GM19099 (cell line): ENCODE data around the gene GRIN3B.

ENCODE experiments used
- POLR2A ChIP-seq: IDR thresholded peaks from 3 replicates; pipeline ENCODE4 v1.6.1; 2011; ENCODE audit warnings: low read depth; ENCODE audit not compliant: insufficient read length; ENCODE audit errors: extremely low read depth

The GRIN3B gene

DNA sequence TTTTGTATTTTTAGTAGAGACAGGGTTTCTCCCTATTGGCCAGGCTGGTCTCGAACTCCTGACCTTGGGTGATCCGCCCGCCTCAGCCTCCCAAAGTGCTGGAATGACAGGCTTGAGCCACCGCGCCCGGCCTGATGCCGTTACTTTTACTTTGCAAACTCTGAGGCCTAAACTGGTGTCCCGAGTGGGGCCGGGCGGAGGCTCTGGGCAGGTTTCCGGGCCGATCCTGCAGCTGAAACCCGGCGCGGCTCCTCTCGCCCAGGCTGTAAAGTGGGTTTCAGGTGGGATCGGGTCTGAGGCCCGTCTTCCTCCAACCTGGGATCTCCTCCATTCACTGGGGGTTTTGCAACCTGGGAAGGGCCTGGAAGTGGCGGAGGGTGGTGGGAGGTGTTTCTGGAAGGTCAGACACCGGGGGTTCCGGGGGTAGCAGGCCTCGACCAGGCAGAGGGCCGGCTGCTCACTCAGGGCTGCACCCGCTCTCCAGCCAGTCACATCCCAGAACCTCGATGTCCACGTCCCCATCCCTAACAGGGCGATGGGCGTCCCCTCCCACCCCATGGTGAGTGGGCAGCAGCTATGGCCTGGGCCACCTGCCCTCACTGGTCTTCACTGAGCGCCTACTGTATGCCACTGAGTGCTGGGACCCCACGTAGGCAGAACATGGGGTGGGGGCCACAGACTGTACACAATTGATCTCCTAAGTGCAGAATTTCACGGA lies 37.4 kb upstream of the GRIN3B start:
- no peak for TF ChIP-seq POLR2A

DNA sequence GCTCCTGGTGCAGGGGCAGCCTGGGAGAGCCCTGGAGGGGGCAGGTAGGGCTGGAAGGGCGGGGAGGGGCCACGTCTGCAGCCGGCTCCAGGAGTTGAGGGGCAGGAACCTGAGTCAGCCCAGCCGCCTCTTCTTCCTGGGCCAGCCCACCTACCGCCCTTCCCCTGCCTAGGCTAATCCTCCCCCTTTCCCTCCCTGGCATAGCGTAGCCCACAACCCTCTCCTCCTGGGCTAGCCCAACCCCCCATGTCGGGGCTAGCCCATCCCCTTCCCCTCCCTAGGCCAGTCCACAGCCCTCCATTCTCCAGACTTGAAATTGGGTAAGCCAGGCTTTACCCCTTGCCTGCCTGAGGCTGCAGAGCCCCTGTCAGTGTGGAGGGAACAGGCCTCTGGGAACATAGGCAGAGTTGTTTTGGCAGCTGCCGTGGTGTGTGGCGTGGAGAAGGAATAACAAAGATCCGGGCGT lies 36.7 kb upstream of the GRIN3B start:
- no peak for TF ChIP-seq POLR2A

DNA sequence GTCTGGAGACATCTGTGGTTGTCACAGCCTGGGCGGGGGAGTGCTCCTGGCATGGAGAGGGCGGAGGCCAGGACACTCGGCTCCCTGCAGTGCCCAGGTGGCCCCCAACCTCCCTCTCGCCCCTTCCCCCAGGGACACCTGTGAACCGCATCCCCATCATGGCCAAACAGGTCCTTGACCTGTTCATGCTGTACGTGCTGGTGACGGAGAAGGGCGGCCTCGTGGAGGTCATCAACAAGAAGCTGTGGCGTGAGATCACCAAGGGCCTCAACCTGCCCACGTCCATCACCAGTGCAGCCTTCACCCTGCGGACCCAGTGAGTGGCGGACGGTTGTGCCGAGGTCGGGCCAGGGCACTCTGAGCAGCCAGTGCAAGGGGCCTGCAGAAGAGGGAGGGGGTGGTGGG lies 36.1 kb upstream of the GRIN3B start:
- no peak for TF ChIP-seq POLR2A

DNA sequence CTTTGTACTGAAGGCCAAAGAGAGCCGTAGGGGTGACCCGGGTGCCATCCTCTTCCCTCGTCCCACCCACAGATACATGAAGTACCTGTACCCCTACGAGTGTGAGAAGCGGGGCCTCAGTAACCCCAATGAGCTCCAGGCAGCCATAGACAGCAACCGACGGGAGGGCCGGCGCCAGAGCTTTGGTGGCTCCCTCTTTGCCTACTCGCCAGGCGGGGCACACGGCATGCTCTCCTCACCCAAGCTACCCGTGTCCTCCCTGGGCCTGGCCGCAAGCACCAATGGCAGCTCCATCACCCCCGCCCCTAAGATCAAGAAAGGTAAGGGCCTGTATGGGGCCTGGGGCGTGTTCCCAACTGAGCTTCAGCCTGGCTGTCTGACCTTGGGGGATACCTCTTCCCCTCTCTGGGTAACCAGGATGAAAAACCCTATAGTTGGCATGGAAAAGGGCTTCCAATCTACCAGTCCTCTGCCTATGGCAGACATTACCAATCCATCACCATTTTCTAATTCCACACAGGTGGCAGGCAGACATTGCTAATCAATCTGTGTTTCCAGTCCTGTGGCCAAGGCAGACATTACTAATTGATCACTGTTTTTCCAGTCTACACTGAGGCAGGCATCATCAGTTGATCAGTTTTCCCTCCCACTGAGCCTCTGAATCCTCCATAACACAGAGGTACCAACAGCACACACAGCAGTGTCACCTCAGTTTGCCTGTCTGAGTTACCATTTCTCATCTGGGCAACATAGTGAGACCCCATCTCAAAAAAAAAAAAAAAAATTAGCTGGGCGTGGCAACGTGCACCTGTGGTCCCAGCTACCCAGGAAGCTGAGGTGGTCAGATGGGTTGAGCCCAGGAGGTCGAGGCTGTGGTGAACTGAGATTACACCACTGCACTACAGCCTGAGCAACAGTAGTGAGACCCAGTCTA lies 35.2 kb upstream of the GRIN3B start:
- TF ChIP-seq POLR2A = no peak

DNA sequence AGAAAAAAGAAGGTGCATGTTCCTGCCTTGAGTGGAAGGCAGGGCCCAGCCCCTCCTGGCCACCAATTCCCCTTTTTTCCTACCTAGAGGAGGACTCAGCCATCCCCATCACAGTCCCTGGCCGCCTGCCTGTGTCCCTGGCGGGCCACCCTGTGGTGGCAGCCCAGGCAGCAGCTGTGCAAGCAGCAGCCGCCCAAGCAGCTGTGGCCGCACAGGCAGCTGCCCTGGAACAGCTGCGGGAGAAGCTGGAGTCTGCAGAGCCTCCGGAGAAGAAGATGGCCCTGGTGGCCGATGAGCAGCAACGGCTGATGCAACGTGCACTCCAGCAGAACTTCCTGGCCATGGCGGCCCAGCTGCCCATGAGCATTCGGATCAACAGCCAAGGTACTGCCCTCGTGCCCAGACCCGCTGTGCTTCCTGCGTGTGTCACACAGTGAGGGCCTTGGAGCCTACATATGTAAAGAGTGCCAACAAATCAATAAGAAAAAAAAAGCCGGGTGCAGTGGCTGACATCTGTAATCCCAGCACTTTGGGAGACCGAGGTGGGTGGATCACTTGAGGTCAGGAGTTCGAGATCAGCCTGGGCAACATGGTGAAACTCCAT lies 33.6 kb upstream of the GRIN3B start:
- no peak for TF ChIP-seq POLR2A

DNA sequence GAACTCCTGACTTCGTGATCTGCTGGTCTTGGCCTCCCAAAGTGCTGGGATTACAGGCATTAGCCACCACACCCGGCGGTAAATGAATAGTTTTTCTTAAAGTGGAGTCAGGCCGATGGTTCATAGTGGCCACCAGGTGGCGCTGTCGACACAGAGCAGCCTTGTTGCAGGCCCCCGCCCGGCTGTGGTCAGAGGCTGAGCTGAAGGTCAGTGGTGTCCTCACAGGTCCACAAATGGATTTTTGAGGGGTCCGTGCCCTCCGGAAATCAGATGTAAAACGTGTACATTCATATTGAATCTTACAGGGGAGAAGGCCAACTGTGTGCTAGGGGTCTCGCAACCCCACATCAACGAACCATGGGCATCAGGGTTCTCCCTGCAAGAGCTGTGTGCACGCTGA lies 29.5 kb upstream of the GRIN3B start:
- TF ChIP-seq POLR2A = no peak

DNA sequence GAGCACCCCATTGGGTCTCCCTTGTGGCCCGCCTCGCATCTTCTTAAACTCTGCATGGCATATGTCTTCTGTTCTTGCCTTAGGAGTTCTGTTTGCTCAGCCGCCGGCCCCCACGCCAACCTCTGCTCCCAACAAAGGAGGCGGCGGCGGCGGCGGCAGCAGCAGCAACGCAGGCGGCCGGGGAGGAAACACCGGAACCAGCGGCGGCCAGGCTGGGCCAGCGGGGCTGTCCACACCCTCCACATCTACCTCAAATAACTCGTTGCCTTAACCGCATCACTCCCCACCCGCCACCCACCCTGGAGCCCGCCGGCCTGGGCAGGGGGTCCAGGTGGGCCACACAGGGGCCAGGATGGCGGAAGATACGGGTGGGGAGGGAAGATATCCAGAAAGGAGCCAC lies 28.4 kb upstream of the GRIN3B start:
- no peak for TF ChIP-seq POLR2A

DNA sequence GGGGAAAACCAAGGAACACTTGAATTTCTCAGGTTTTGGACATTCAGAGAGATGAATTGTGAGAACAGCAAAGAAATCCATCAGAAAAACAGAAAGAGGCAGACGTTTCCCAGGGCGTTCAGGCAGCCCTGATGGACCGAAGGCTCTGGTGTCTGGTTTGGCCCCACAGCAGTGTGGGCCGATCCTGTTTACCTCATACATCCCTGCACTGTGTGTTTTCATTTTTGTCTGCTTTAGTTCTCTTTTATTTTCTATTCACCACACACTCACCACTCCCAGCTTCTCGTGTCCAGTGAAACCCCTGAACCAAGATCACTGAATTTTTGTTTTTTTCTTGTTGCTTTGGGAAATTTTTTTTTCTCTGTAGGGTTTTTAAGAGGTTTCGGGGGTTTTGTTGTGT lies 27.9 kb upstream of the GRIN3B start:
- TF ChIP-seq POLR2A = no peak

DNA sequence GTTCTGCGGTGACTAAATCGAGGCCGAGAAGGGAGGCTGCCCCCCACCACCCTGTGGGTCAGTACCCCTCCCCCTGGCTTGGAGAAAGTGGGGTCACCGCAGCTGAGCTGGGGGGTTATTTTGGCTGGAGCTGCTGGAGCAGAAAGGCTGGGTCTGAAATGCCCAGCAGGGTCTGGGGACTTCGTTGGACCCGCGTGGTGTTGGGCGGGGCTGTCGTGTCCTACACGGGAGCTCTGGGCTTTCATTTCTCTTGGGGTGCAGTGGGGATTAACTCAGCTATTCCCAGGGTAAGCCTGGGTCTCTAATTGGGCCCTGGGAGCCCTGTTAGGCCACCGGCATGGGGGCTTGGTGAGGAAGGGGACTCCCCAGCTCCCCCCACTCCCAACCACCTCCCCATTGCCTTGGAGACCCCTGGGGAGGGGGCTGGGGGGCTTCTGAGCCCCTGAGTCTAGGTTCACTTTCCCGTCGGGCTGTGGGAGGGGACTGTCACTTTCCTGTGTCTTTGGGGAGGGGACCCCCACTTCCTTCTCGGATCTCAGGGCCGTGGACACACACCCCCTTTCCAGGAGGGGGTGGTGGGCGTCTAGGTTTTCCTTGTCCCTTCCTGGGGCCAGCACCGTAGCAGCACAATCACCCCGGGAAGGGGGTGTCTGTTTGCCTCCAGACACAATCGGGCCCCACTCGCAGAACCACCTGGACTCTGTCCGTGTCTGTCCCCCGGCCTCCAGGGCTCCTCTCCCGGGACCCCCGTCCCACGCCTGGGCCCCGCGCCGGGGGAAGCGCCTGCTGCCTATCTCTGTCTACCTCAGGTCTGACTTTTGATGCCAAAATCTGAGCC lies 26.3 kb upstream of the GRIN3B start:
- no peak for TF ChIP-seq POLR2A

DNA sequence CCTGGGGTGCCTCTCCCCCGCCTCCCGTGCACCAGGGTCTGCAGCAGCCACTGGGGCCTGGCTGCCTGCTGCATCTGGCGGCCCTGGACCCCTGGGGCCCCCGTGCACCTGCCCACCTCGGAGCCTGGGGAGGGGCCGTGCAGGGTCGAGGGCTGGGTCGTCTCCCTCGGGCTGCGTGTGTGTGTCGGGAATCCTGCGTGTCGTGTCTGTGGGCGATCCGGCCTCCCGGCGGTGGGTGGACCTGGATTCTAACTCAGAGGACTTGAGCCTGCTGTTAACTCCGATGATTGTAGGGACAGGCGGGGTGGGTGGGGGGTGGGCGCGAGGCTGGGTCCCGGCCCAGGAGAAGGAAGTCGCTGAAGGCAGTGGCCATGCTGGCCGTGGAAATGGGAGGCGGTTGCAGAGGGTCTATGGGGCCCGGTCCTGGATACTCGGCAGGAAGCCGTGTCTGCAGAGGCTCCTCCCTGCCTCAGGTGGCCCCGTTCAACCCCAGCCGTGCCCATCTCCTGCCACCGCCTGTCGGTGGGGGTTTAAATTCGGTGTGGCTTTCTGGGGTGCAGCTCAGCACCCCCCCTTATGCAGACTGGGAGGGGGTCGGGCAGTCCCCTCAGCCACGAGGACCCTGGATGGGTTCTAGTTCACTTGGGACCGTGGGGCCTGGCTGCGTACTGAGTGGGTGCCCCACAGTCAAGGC lies 25.5 kb upstream of the GRIN3B start:
- TF ChIP-seq POLR2A = no peak

DNA sequence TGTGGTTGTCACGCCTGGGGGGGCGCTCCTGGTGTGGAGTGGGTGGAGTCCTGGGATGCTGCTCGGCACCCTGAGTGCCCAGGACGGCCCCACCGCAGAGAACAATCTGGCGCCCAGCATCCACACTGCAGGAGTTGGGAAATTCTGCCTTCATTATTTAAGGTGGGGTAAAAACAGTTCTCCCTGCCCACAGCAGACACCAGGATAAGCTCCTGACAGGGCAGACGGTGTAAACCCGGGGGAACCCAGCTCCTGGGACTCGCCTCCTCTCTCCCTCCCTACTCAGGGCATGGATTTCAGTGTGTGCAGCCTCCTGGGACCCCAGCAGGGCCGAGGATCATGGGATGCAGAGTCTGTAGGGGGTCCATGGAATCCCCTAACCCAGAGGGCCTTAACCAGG lies 23.7 kb upstream of the GRIN3B start:
- TF ChIP-seq POLR2A = no peak

DNA sequence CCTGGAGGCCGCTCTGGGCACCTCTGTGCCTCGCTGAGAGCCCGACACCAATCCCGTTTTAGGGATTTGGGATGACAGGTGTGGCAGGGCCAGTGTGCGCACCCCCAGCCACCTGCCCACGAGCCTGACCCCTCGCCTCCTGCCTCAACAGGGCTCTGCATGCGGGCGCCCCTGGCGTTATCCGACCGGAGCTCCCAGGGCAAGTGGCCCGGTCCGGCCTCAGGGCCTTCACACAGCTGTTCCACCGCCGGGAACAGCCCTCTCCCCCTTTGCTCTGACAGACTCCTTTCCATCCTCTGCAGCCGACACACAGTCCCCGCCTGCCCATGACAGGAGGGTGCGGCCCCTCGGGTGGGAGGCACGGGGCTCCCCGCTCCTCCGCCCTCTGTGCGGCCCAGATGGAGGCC lies 23.2 kb upstream of the GRIN3B start:
- TF ChIP-seq POLR2A = no peak

DNA sequence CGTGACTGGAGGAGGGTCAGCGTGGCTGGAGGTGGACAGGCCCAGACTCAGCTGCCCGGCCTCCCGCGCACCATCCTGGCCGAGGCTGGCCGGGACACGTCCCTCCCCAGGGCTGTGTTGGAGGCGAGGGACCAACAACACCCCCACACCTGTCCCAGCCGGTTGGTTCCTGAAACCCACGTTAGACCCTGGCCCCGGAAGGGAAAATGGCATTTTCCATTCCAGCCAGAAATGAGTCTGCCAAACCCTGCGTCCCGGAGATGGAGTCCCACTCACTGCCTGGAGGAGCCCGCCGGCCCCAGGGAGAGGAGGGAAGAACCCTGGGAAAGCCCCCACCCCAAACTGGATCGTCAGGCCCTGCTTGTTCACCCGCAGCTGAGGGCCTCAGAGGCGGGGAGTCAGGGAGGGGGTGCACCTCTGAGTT lies 20.9 kb upstream of the GRIN3B start:
- TF ChIP-seq POLR2A = no peak
